ENCODE results near the gene HSPA4. TPM values are rescaled to one million over a fixed set of nuclear protein-coding genes. Genes with fewer than 3 reads are reported as not detected.
"Not testable (repeated sequence)": the region's sequence is repeated elsewhere in the genome, so short reads cannot be mapped to it uniquely, and the experiment has no call there.

Gene HSPA4
- total RNA-seq, 1 experiment from 2014 or later: 218 TPM

GRCh38 chr5:133129950-133130349 is 78.1 kb downstream of the HSPA4 start:
- Histone ChIP-seq H3K9me3 (replicated peaks) (no peaks in the 10 kb centered on the region; the same call in 1 of the 2 replicates), H3K4me1 (replicated peaks) (peaks cover 6% of the 10 kb centered on the region), H3K4me3 (no peak overlapping the region), H3K27me3 (replicated peaks) (no peaks in the 10 kb centered on the region), H3K36me3 (no peaks in the 10 kb centered on the region), H3K27ac (no peak overlapping the region)
- peak in 1 of 2 experiments; percentile 28 for DNase-seq (ENCODE audit: low read depth in 1 of 2, low spot score in 2 of 2)

GRCh38 chr5:133130387-133131118 is 78.7 kb downstream of the HSPA4 start:
- peak in 1 of 2 experiments; percentile 51 for DNase-seq (ENCODE audit: low read depth in 1 of 2, low spot score in 2 of 2)
- H3K9me3 ChIP-seq (replicated peaks): no peaks in the 10 kb centered on the region; the same call in 1 of the 2 replicates
- H3K27me3 ChIP-seq (replicated peaks): no peaks in the 10 kb centered on the region
- no peak overlapping the region for H3K27ac ChIP-seq
- H3K4me3 ChIP-seq: no peak overlapping the region
- H3K36me3 ChIP-seq: no peaks in the 10 kb centered on the region
- H3K4me1 ChIP-seq (replicated peaks): peaks cover 6% of the 10 kb centered on the region

- H3K4me3 ChIP-seq: no peak overlapping the region
- no peak overlapping the region for H3K27ac ChIP-seq
- H3K9me3 ChIP-seq (replicated peaks): no peaks in the 10 kb centered on the region; the same call in 1 of the 2 replicates
- no peak for DNase-seq (ENCODE audit: low read depth in 1 of 2, low spot score in 2 of 2)
- peaks cover 6% of the 10 kb centered on the region for H3K4me1 ChIP-seq (replicated peaks)
- no peaks in the 10 kb centered on the region for H3K36me3 ChIP-seq
- H3K27me3 ChIP-seq (replicated peaks): no peaks in the 10 kb centered on the region
Measured at GRCh38 chr5:133132717-133133116, 80.9 kb downstream of the HSPA4 start.

GRCh38 chr5:133133241-133133640 is 81.4 kb downstream of the HSPA4 start:
- H3K9me3 ChIP-seq (replicated peaks); H3K4me3 ChIP-seq; H3K4me1 ChIP-seq (replicated peaks); DNase-seq (ENCODE audit: low read depth in 1 of 2, low spot score in 2 of 2); H3K27me3 ChIP-seq (replicated peaks); H3K36me3 ChIP-seq; H3K27ac ChIP-seq: not testable (repeated sequence)

GRCh38 chr5:133136890-133137289 is 85.1 kb downstream of the HSPA4 start:
- not testable (repeated sequence) for H3K9me3 ChIP-seq (replicated peaks); DNase-seq (ENCODE audit: low read depth in 1 of 2, low spot score in 2 of 2); H3K4me1 ChIP-seq (replicated peaks); H3K36me3 ChIP-seq; H3K27me3 ChIP-seq (replicated peaks); H3K4me3 ChIP-seq; H3K27ac ChIP-seq

GRCh38 chr5:133140311-133140710 is 88.5 kb downstream of the HSPA4 start:
- H3K36me3 ChIP-seq: no peaks in the 10 kb centered on the region
- H3K27me3 ChIP-seq (replicated peaks): no peaks in the 10 kb centered on the region
- peak in 1 of 2 experiments; percentile 33 for DNase-seq (ENCODE audit: low read depth in 1 of 2, low spot score in 2 of 2)
- H3K4me1 ChIP-seq (replicated peaks): no peaks in the 10 kb centered on the region
- H3K27ac ChIP-seq: no peak overlapping the region
- H3K4me3 ChIP-seq: no peak overlapping the region
- no peaks in the 10 kb centered on the region for H3K9me3 ChIP-seq (replicated peaks)

GRCh38 chr5:133141746-133142145 is 89.9 kb downstream of the HSPA4 start:
- no peak for DNase-seq (ENCODE audit: low read depth in 1 of 2, low spot score in 2 of 2)
- Histone ChIP-seq H3K27ac (no peak overlapping the region), H3K36me3 (no peaks in the 10 kb centered on the region), H3K27me3 (replicated peaks) (no peaks in the 10 kb centered on the region), H3K4me3 (no peak overlapping the region), H3K4me1 (replicated peaks) (no peaks in the 10 kb centered on the region), H3K9me3 (replicated peaks) (no peaks in the 10 kb centered on the region)

- DNase-seq (ENCODE audit: low read depth in 1 of 2, low spot score in 2 of 2): peak in 1 of 2 experiments; percentile 21
- no peaks in the 10 kb centered on the region for H3K9me3 ChIP-seq (replicated peaks)
- no peak overlapping the region for H3K4me3 ChIP-seq
- H3K4me1 ChIP-seq (replicated peaks): no peaks in the 10 kb centered on the region
- no peaks in the 10 kb centered on the region for H3K36me3 ChIP-seq
- H3K27me3 ChIP-seq (replicated peaks): no peaks in the 10 kb centered on the region
- no peak overlapping the region for H3K27ac ChIP-seq
Measured at GRCh38 chr5:133142782-133143181, 91.0 kb downstream of the HSPA4 start.

GRCh38 chr5:133144245-133144981 is 92.6 kb downstream of the HSPA4 start:
- Histone ChIP-seq H3K27ac (no peak overlapping the region), H3K9me3 (replicated peaks) (no peaks in the 10 kb centered on the region), H3K4me1 (replicated peaks) (no peaks in the 10 kb centered on the region), H3K27me3 (replicated peaks) (no peaks in the 10 kb centered on the region), H3K36me3 (no peaks in the 10 kb centered on the region), H3K4me3 (no peak overlapping the region)
- peak in 1 of 2 experiments; percentile 27 for DNase-seq (ENCODE audit: low read depth in 1 of 2, low spot score in 2 of 2)

GRCh38 chr5:133145436-133146170 is 93.8 kb downstream of the HSPA4 start:
- no peak for DNase-seq (ENCODE audit: low read depth in 1 of 2, low spot score in 2 of 2)
- H3K36me3 ChIP-seq: no peaks in the 10 kb centered on the region
- no peaks in the 10 kb centered on the region for H3K27me3 ChIP-seq (replicated peaks)
- no peaks in the 10 kb centered on the region for H3K4me1 ChIP-seq (replicated peaks)
- no peaks in the 10 kb centered on the region for H3K9me3 ChIP-seq (replicated peaks)
- no peak overlapping the region for H3K27ac ChIP-seq
- H3K4me3 ChIP-seq: no peak overlapping the region

- H3K27me3 ChIP-seq (replicated peaks): no peaks in the 10 kb centered on the region
- DNase-seq (ENCODE audit: low read depth in 1 of 2, low spot score in 2 of 2): no peak
- no peak overlapping the region for H3K4me3 ChIP-seq
- no peak overlapping the region for H3K27ac ChIP-seq
- no peaks in the 10 kb centered on the region for H3K36me3 ChIP-seq
- H3K9me3 ChIP-seq (replicated peaks): no peaks in the 10 kb centered on the region
- no peaks in the 10 kb centered on the region for H3K4me1 ChIP-seq (replicated peaks)
Measured at GRCh38 chr5:133147411-133147810, 95.6 kb downstream of the HSPA4 start.

- H3K4me3 ChIP-seq: no peak overlapping the region
- H3K4me1 ChIP-seq (replicated peaks): no peaks in the 10 kb centered on the region
- H3K27me3 ChIP-seq (replicated peaks): no peaks in the 10 kb centered on the region
- H3K36me3 ChIP-seq: no peaks in the 10 kb centered on the region
- H3K27ac ChIP-seq: no peak overlapping the region
- no peak for DNase-seq (ENCODE audit: low read depth in 1 of 2, low spot score in 2 of 2)
- H3K9me3 ChIP-seq (replicated peaks): no peaks in the 10 kb centered on the region
Measured at GRCh38 chr5:133147815-133148567, 96.2 kb downstream of the HSPA4 start.

- no peaks in the 10 kb centered on the region for H3K27me3 ChIP-seq (replicated peaks)
- no peak overlapping the region for H3K27ac ChIP-seq
- DNase-seq (ENCODE audit: low read depth in 1 of 2, low spot score in 2 of 2): no peak
- no peaks in the 10 kb centered on the region for H3K36me3 ChIP-seq
- H3K4me3 ChIP-seq: no peak overlapping the region
- no peaks in the 10 kb centered on the region for H3K9me3 ChIP-seq (replicated peaks)
- H3K4me1 ChIP-seq (replicated peaks): no peaks in the 10 kb centered on the region
Measured at GRCh38 chr5:133149345-133149744, 97.5 kb downstream of the HSPA4 start.
